Stimulated activated CD4-positive, alpha-beta T cell treated with anti-CD3 and anti-CD28 coated beads, Interleukin-12 subunit alpha, Interleukin-12 subunit beta, amount 100 ng/mL, for 24 hours (primary cell): ENCODE results near the gene COA1.
"Not testable (repeated sequence)": the region's sequence is repeated elsewhere in the genome, so short reads cannot be mapped to it uniquely, and the experiment has no call there.

Experiments
- DNase-seq, 2 experiments: peaks; one replicate each; pipeline ENCODE4 v3.0.0-alpha.2; 2020; ENCODE audit warnings: low read depth in 2 of 2

COA1 gene

GRCh38 chr7:43758029-43758821 is 28.9 kb upstream of the COA1 start, which contains the start of gene BLVRA:
Gene BLVRA (plus strand): TSS chr7:43758680. CDS start chr7:43771159, 12,479 bp downstream.
- peak; percentile 47 to 55 for DNase-seq

DNA sequence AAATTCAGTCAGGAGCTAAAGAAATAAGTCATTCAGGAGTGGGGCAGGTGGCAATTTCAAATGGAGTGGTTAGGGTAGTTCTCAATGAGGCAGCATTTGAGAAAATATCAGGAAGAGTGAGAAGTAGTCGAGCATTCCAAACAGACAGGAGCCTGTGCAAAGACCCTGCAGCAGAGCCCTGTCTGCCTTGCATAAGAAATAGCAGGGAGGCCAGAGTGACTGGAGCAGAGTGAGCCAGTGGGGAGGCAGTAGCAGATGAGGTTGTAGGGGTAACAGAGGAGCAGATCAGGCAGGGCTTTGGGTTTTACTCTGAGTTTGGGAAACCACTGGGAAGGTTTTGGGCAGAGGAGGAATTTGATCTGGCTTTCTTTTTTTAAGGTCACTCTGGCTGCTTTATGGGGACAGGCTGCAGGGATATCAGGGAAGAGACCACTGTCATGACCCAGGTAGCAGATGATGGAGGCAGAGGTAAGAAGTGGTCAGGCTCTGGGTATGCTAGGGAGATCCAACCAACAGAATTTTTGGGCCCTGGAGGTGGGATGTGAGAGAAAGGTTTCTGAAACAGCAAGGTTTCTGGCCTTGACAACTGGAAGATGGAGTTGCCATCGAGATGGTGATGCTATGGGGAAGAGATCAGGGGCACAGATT is 27.9 kb upstream of the COA1 start:
- DNase-seq: no peak

DNA sequence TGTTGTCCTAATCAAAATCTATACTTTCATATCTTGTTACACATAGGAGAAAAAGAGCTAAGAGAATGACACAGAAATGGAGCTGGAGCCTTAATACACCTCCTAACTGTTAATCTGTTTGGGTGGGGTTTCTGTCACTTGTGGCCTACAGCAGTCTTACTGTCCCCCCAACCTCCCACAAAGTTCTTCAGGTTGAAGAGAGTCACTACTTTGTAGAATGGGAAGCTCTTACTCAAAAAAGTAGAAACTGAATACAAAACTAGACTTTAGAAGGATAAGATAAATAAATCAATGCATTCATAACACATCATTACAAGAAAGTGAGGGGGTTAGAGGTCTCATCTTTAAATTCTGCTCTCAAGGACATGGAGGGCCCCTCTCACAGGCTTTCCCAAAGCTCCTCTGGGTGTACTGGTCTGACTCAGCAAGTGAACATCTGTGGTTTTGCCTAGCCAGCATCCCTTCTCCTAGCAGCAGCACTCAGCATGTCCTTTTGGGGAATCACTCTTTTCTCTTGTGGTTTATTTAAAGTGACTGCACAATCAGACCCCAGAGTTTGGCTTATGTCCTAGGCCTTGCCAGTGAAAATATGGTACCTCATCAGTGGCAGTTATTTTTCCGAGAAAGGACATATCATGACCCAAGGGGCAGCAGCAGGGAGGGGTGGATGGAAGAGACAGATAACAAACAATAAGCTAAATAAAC is 27.2 kb upstream of the COA1 start:
- no peak for DNase-seq

- DNase-seq: no peak
Measured at GRCh38 chr7:43754596-43754995, 25.3 kb upstream of the COA1 start.

- no peak for DNase-seq
Measured at GRCh38 chr7:43753843-43754242, 24.5 kb upstream of the COA1 start.

- DNase-seq: no peak
Measured at GRCh38 chr7:43753271-43753810, 24.0 kb upstream of the COA1 start.

DNA sequence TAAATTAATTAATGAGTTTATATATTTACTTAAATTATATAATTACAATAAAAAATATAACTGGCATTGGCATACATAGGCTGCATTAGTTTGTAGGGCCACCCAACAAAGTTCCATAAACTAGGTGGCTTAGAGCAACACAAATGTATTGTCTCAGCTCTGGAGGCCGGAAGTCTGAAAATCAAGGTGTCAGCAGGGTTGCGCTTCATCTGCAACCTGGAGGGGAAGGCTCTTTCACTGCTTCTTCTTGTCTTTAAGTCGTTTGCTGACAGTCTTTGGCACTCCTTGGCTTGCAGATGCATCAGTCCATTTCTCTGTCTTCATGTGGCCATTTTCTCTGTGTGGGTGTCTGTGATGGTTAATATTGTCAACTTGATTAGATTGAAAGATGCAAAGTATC is 23.1 kb upstream of the COA1 start:
- DNase-seq: no peak

GRCh38 chr7:43750016-43750887 is 20.9 kb upstream of the COA1 start:
- DNase-seq: no peak

GRCh38 chr7:43749383-43749940 is 20.1 kb upstream of the COA1 start:
- DNase-seq: no peak

GRCh38 chr7:43747328-43748105 is 18.2 kb upstream of the COA1 start:
- no peak for DNase-seq

DNA sequence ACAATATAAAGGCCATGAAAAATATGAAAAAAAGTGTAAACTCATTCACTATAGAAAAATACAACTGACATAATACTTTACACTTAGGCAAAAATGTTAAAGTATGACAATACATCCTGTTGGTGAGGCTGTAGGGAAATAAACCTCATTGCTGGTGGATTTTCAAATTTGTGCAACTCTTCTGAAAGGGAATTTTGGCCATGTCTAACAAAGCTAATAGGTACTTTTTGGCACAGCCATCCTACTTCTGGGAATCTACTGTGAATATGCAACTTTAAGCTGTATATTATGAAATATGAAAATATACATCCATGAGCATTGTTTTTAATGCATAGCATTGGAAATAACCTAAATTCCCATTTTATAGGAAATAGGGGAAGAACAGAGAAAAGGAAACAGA is 13.4 kb upstream of the COA1 start:
- no peak for DNase-seq

- no peak for DNase-seq
Measured at GRCh38 chr7:43737467-43738127, 8.3 kb upstream of the COA1 start.

- peak in 1 of 2 experiments; percentile 37 for DNase-seq
Measured at GRCh38 chr7:43735802-43736603, 6.7 kb upstream of the COA1 start.

GRCh38 chr7:43735403-43735801 is 6.1 kb upstream of the COA1 start:
- DNase-seq: no peak

- not testable (repeated sequence) for DNase-seq
Measured at GRCh38 chr7:43734575-43735332, 5.4 kb upstream of the COA1 start.

GRCh38 chr7:43731494-43731893 is 2.2 kb upstream of the COA1 start:
- not testable (repeated sequence) for DNase-seq

DNA sequence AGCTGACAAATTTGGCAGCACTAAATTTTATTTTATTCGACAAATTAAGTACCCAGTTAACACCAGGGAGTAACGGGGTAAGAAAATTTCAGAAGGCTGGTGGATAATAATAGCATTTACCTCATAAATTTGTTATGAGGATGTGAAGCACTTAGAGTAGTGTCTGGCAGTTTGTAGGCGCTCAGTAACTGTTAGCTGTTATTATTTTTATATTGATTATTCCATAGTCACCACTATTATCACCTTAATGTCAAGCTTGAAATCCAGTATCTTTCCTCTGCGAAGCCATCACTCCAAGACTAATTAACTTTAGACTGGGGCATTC is 563 bp upstream of the COA1 start:
- DNase-seq: no peak

GRCh38 chr7:43727494-43727893 is 1.8 kb downstream of the COA1 start:
- no peak for DNase-seq
